Panc1 (cell line): ENCODE results near the gene NASP. TPM values are rescaled to one million over a fixed set of nuclear protein-coding genes. Genes with fewer than 3 reads are reported as not detected.

ENCODE experiments used
- ATAC-seq: fragments of 200-7000 bp; cut with Tn5 transposase; 2 replicates; pipeline ENCODE4 v1.9.1; 2020; ENCODE audit warnings: mild to moderate bottlenecking, moderate library complexity
- BruUV-seq: library from RNA; stranded (reverse); fragments of 400-500 nt; replicated peaks from 2 replicates; lab custom pipeline; 2021; lab: Mats Ljungman, UMichigan
- CTCF ChIA-PET: fragments of 300-600 bp; sonication (Branson Sonifier 250); formaldehyde crosslinking; loops from one replicate; lab custom pipeline; 2022; ENCODE audit warnings: antibody characterized with exemption; lab: Charles Lee
- POLR2A ChIA-PET: fragments of 300-600 bp; sonication (Branson Sonifier 250); formaldehyde crosslinking; loops from one replicate; lab custom pipeline; 2022; ENCODE audit warnings: antibody characterized with exemption; lab: Charles Lee
- DNase-seq: peaks from one replicate; pipeline ENCODE4 v3.0.0-alpha.2; 2010; ENCODE audit warnings: low read depth, low spot score
- H3K27ac ChIP-seq: 2 replicates; pipeline ENCODE4 v1.5.1; 2011; ENCODE audit warnings: mild to moderate bottlenecking, low read length, inconsistent platforms
- H3K27me3 ChIP-seq: fragments of 200-500 bp; sonication (Bioruptor generic); 2 replicates; pipeline ENCODE4 v1.6.0; 2014; ENCODE audit warnings: low read length, inconsistent platforms; ENCODE audit not compliant: control insufficient read depth, insufficient read depth
- H3K36me3 ChIP-seq: fragments of 200-500 bp; sonication (Bioruptor generic); 2 replicates; pipeline ENCODE4 v1.5.1; 2014; ENCODE audit warnings: inconsistent platforms, mild to moderate bottlenecking, low read length, moderate library complexity; ENCODE audit not compliant: control insufficient read depth, insufficient read depth
- H3K4me1 ChIP-seq: 2 replicates; pipeline ENCODE4 v1.5.1; 2011; ENCODE audit warnings: inconsistent platforms, mild to moderate bottlenecking, low read length, moderate library complexity; ENCODE audit not compliant: control insufficient read depth, insufficient read depth
- H3K4me3 ChIP-seq, 2 experiments: 2 replicates each; pipeline ENCODE4 v1.5.1; 2011 to 2012; ENCODE audit warnings: low read depth in 2 of 2, low read length in 2 of 2, mild to moderate bottlenecking in 2 of 2, inconsistent platforms in 1 of 2, moderate library complexity in 1 of 2
- H3K9me3 ChIP-seq: fragments of 200-500 bp; sonication (Bioruptor generic); 2 replicates; pipeline ENCODE4 v1.5.1; 2014; ENCODE audit warnings: low read depth, mild to moderate bottlenecking, inconsistent platforms, low read length, moderate library complexity; ENCODE audit not compliant: control insufficient read depth, insufficient read depth
- CTCF ChIP-seq: fragments of 450-650 bp; IDR thresholded peaks from 2 replicates; pipeline ENCODE4 v1.5.1; 2017; ENCODE audit warnings: mild to moderate bottlenecking
- POLR2AphosphoS5 ChIP-seq: IDR thresholded peaks from 2 replicates; pipeline ENCODE4 v1.6.1; 2012; ENCODE audit warnings: mild to moderate bottlenecking, low read depth, low read length, moderate library complexity
- REST ChIP-seq, 2 experiments: IDR thresholded peaks; 2 replicates each; pipeline ENCODE4 v1.6.1; 2011 to 2012; ENCODE audit warnings: low read depth in 2 of 2, control low read depth in 1 of 2, low read length in 1 of 2, mild to moderate bottlenecking in 1 of 2, moderate library complexity in 1 of 2; ENCODE audit not compliant: insufficient read depth in 1 of 2
- SIN3A ChIP-seq: IDR thresholded peaks from 2 replicates; pipeline ENCODE4 v1.6.1; 2012; ENCODE audit warnings: low read depth, mild to moderate bottlenecking, low read length, moderate library complexity, borderline replicate concordance; ENCODE audit not compliant: insufficient read depth
- TCF7L2 ChIP-seq: IDR thresholded peaks from 2 replicates; pipeline ENCODE4 v1.6.1; 2011; ENCODE audit warnings: mild to moderate bottlenecking, low read depth, low read length, inconsistent platforms
- in situ Hi-C: cut with HindIII; loops from 2 replicates; pipeline ENCODE4 v1.10.0; 2016; ENCODE audit warnings: low sequenced_read_pairs, low pct_unique_long_range_greater_than_20kb
- intact Hi-C: fragments of 100-400 bp; cut with micrococcal nuclease; formaldehyde crosslinking; loops from one replicate; pipeline ENCODE4 v1.10.0; 2022; ENCODE audit not compliant: unreplicated experiment
- total RNA-seq: library from RNA; stranded (reverse); gene quantifications from one replicate; pipeline ENCODE4 v1.2.1, GENCODE V29; 2021; ENCODE audit not compliant: unreplicated experiment

NASP gene
- total RNA-seq, 1 experiment from 2014 or later: 193 TPM

- BruUV-seq: TSS peak; percentile 20
- in situ Hi-C loops: no loop called here
Measured at GRCh38 chr1:45617618-45618017, 33.8 kb downstream of the NASP start.

DNA sequence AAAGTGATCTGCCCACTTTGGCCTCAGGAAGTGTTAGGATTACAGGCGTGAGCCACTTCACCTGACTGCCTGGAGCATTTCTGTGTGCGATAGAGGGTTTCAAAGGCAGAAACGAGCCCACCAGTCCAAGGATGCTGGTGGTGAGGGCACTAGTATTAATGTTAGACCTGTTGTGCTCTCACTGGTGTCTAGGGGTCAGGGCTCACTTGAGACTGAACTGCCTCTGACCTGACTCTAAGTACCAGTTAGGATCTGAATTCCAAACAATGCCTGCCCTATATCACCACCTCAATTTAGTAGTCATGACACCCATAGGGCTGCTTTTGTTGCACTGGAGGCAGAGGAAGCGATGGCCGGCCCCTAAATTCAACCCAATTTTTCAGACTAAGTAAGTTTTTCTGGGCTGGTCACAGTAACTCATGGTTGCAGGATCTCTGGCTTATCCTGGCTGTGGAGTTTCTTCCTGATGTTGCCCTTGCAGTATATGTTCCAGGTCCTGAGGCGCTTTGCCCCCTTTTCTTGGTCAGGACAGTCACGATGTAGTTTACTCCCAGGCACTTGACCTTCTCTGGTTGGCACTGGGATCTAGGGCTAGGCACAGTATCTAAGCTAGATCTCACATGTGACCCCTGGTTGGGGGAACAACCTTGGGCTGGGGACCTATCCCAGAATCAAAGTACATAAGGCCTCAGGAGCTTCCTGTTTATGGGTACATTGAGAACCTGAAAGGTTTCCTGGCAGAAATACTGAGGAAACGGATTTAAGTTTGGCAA is 35.5 kb downstream of the NASP start:
- intact Hi-C loops (no loop called here), in situ Hi-C loops (no loop called here)
- no TSS peak for BruUV-seq
- H3K4me3 ChIP-seq: no peak overlapping the region
- no peaks in the 10 kb centered on the region for H3K4me1 ChIP-seq
- POLR2A ChIA-PET: no interaction called here
- no peak for ATAC-seq
- peaks cover 15% of the 10 kb centered on the region for H3K36me3 ChIP-seq
- DNase-seq: no peak
- CTCF ChIA-PET: no interaction called here
- TF ChIP-seq POLR2AphosphoS5 (no peak; the same call in 1 of the 2 replicates), SIN3A (no peak), REST (IDR thresholded peaks at IDR 0.05; ENCODE audit: insufficient read depth in 1 of 2, low read depth in 2 of 2, low read length in 1 of 2) (no peak), CTCF (no peak), TCF7L2 (no peak)
- H3K27me3 ChIP-seq: no peaks in the 10 kb centered on the region
- peak overlapping the region; percentile 29; the same call in 1 of the 2 replicates for H3K27ac ChIP-seq
- H3K9me3 ChIP-seq: no peaks in the 10 kb centered on the region

More at GRCh38 chr1:45617618-45618017, 33.8 kb downstream of the NASP start:
- TF ChIP-seq POLR2AphosphoS5: peak; percentile 51
- TF ChIP-seq CTCF: no peak
- no peak overlapping the region for H3K27ac ChIP-seq
- no peak for DNase-seq
- H3K36me3 ChIP-seq: peaks cover 15% of the 10 kb centered on the region
- POLR2A ChIA-PET: no interaction called here
- H3K4me1 ChIP-seq: no peaks in the 10 kb centered on the region
- ATAC-seq: no peak
- CTCF ChIA-PET: no interaction called here
- intact Hi-C loops: no loop called here
- no peaks in the 10 kb centered on the region for H3K9me3 ChIP-seq
- no peaks in the 10 kb centered on the region for H3K27me3 ChIP-seq
- no peak overlapping the region for H3K4me3 ChIP-seq
